ENCODE results near the gene PPP1R3F.

Gene PPP1R3F, protein sequence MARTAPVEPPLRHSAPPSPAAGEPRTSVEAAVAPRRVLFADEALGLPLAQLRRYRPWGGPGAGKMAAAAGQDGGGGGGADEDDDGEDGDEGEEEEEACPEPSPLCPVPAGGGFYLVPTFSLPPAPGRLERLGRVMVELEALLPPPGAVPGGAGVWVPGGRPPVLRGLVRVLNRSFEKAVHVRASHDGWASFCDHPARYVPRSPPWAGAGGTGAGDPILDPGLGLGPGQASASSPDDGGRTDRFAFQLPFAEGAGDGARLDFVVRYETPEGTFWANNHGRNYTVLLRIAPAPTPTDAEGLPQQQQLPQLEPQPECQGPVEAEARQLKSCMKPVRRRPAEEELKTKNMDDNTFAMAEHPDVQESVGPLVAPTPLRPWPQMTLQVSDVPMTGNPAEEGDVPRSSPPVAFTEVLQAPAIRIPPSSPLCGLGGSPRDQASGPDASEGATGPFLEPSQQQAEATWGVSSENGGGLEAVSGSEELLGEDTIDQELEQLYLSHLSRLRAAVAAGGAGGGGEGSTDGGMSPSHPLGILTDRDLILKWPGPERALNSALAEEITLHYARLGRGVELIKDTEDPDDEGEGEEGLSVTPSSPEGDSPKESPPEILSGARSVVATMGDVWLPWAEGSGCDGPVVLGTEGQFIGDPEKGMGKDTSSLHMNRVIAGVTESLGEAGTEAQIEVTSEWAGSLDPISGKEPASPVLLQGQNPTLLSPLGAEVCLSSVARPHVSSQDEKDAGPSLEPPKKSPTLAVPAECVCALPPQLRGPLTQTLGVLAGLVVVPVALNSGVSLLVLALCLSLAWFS

DNA sequence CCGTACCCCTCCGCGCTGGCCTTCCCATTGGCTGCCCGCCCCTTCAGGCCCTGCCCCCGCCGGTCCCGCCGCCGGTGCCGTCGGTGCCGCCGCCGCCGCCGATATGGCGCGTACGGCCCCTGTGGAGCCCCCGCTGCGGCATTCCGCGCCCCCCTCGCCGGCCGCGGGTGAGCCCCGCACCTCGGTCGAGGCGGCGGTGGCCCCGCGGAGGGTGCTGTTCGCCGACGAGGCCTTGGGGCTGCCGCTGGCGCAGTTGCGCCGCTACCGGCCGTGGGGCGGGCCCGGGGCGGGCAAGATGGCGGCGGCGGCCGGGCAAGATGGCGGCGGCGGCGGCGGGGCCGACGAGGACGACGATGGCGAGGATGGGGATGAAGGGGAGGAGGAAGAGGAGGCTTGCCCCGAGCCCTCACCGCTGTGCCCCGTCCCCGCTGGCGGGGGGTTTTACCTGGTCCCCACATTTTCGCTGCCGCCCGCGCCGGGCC lies at the start of gene PPP1R3F:
Gene PPP1R3F (plus strand): TSS at position 27 of the 482 bp plus-strand sequence. CDS start 77 bp downstream, at position 104.
- TF ChIP-seq, protein P1, sequence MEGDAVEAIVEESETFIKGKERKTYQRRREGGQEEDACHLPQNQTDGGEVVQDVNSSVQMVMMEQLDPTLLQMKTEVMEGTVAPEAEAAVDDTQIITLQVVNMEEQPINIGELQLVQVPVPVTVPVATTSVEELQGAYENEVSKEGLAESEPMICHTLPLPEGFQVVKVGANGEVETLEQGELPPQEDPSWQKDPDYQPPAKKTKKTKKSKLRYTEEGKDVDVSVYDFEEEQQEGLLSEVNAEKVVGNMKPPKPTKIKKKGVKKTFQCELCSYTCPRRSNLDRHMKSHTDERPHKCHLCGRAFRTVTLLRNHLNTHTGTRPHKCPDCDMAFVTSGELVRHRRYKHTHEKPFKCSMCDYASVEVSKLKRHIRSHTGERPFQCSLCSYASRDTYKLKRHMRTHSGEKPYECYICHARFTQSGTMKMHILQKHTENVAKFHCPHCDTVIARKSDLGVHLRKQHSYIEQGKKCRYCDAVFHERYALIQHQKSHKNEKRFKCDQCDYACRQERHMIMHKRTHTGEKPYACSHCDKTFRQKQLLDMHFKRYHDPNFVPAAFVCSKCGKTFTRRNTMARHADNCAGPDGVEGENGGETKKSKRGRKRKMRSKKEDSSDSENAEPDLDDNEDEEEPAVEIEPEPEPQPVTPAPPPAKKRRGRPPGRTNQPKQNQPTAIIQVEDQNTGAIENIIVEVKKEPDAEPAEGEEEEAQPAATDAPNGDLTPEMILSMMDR (IDR thresholded peaks at IDR 0.05; ENCODE audit: borderline replicate concordance, control extremely low read depth, extremely low read depth, insufficient read depth, missing control alignments), result no peak
- DNase-seq (ENCODE audit: low spot score), result peak; percentile 50
- in situ Hi-C loops (cut with MboI; ENCODE audit: low sequenced_read_pairs, unreplicated experiment), result no loop called here

DNA sequence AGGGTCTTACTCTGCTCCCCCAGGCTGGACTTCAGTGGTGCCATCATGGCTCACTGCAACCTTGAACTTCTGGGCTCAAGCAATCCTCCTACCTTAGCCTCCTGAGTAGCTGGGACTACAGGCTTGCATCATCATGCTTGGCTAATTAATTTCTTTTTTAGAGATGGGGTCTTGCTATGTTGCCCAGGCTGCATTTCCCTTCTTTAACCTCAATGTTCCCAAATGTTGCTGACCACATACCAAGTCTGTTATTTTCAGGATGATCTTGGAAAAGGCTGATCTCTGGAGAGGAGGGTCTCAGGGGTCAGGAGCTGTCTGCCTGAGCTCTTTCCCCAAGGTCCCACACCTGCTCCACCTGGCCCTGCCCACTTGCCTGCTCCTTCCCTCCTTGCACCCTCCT lies 49.5 kb upstream of the PPP1R3F start:
- TF ChIP-seq, protein P1 (IDR thresholded peaks at IDR 0.05; ENCODE audit: borderline replicate concordance, control extremely low read depth, extremely low read depth, insufficient read depth, missing control alignments), result no peak
- in situ Hi-C loops (cut with MboI; ENCODE audit: low sequenced_read_pairs, unreplicated experiment), result no loop called here
- DNase-seq (ENCODE audit: low spot score), result no peak

DNA sequence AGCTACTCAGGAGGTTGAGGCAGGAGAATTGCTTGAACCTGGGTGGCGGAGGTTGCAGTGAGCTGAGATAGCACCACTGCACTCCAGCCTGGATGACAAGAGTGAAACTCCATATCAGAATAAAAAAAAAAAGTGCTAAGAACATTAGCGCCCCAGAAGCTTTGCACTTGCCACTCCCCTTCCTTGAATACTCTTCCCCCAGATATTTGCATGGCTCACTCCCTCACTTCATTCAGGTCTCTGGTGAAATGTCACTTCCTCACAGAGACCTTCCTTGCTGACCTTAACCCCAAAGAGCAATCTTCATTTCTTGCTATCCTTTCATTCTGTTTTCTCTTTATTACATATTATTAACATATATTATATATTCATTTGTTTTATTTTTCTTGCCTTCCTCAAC lies 47.7 kb upstream of the PPP1R3F start:
- DNase-seq (ENCODE audit: low spot score), result no peak
- TF ChIP-seq, protein P1 (IDR thresholded peaks at IDR 0.05; ENCODE audit: borderline replicate concordance, control extremely low read depth, extremely low read depth, insufficient read depth, missing control alignments), result no peak
- in situ Hi-C loops (cut with MboI; ENCODE audit: low sequenced_read_pairs, unreplicated experiment), result no loop called here

DNA sequence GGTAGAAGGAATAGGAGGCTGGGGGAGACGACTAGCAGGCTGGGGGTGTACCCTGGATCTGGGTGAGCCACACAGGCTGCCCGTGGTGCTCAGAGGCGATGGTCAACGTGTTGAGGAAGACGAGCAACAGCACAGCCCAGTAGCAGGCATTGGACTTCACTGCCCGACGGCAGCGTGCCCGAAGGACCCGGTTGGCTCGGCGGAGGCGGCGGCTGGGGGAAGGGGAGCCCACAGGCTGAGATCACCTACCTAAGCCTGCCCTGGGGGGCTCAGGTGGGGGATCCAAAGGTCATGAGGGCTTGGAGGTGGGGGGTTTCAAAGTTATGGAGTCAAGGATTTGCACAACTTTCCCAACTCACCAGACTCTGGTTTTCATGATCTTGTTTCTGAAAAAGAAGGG lies 43.7 kb upstream of the PPP1R3F start:
- no peak for DNase-seq (ENCODE audit: low spot score)
- in situ Hi-C loops (cut with MboI; ENCODE audit: low sequenced_read_pairs, unreplicated experiment), result no loop called here
- TF ChIP-seq, protein P1 (IDR thresholded peaks at IDR 0.05; ENCODE audit: borderline replicate concordance, control extremely low read depth, extremely low read depth, insufficient read depth, missing control alignments), result no peak

DNA sequence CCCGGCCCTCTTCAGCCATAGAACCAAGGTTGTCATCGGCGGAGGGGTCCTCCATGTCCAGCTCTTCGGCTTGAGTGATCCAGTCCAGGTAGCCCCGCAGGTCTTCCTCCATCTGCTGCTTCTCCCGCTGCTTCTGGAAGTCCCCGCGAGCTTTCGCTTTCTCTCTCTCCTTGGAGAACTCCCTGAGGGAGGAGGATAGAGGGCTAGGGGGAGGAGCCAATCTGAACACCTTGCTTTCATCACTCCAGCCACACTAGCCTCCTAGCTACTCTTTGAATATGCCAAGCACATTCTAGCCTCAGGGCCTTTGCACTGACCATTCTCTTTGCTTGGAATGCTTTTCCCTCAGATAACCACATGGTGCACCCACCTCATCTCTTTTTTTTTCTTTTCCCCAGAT lies 42.6 kb upstream of the PPP1R3F start:
- TF ChIP-seq, protein P1 (IDR thresholded peaks at IDR 0.05; ENCODE audit: borderline replicate concordance, control extremely low read depth, extremely low read depth, insufficient read depth, missing control alignments), result no peak
- in situ Hi-C loops (cut with MboI; ENCODE audit: low sequenced_read_pairs, unreplicated experiment), result no loop called here
- DNase-seq (ENCODE audit: low spot score), result no peak

DNA sequence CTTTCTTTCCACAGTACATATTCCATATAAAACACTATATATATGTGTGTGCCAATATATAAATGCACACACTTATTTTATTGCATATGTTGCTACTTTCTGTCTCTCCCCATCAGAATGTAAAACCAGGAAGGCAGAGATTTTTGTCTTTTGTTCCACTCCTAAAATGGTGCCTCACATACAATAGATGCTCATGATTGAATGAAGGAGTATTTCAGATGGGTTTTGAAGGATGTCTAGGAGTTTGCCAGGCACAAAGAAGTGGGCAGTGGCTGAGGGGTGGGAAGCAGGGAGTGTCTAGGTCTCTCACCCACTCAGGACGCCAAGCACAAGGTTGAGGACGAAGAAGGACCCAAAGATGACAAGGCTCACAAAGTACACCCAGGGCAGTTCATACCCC lies 41.9 kb upstream of the PPP1R3F start:
- in situ Hi-C loops (cut with MboI; ENCODE audit: low sequenced_read_pairs, unreplicated experiment), result no loop called here
- TF ChIP-seq, protein P1 (IDR thresholded peaks at IDR 0.05; ENCODE audit: borderline replicate concordance, control extremely low read depth, extremely low read depth, insufficient read depth, missing control alignments), result no peak

More for the DNA sequence above, 41.9 kb upstream of the PPP1R3F start:
- DNase-seq (ENCODE audit: low spot score), result no peak
